ENCODE measurements around the gene BOLA1. TPM values are rescaled to one million over a fixed set of nuclear protein-coding genes. Genes with fewer than 3 reads are reported as not detected.

Gene BOLA1
- total and polyA plus RNA-seq, 2 of the 13 experiments (the other 11 are each of a cell fraction or from before 2014, with no cell fraction given), result 3.2 to 4.2 TPM

- TF ChIP-seq CERS6 (CRISPR knock-in tag; IDR thresholded peaks at IDR 0.05), result no peak
- no peak for TF ChIP-seq HCFC1 (IDR thresholded peaks at IDR 0.05; ENCODE audit: low read depth, low read length)
- TF ChIP-seq KDM3A (CRISPR knock-in tag; IDR thresholded peaks at IDR 0.05; ENCODE audit: low read depth), result no peak
- no peak for TF ChIP-seq ZNF569 (CRISPR knock-in tag; IDR thresholded peaks at IDR 0.05; ENCODE audit: borderline replicate concordance)
Measured at GRCh38 chr1:149933208-149933607, 33.8 kb downstream of the BOLA1 start (continued).

GRCh38 chr1:149934356-149934755 is 35.0 kb downstream of the BOLA1 start:
- intact Hi-C loops (cut with micrococcal nuclease; ENCODE audit: unreplicated experiment), result no loop called here
- TF ChIP-seq PAF1 (CRISPR knock-in tag; IDR thresholded peaks at IDR 0.05), result no peak
- no peak for TF ChIP-seq ZNF282 (IDR thresholded peaks at IDR 0.05; ENCODE audit: partially characterized antibody)
- TF ChIP-seq ELF3 (CRISPR knock-in tag; IDR thresholded peaks at IDR 0.05), result no peak
- TF ChIP-seq ARNTL (CRISPR knock-in tag; IDR thresholded peaks at IDR 0.05), result no peak
- TF ChIP-seq ZNF782 (CRISPR knock-in tag; IDR thresholded peaks at IDR 0.05; ENCODE audit: borderline replicate concordance), result no peak
- TF ChIP-seq SRF (IDR thresholded peaks at IDR 0.05; ENCODE audit: low read depth, low read length), result no peak
- TF ChIP-seq GLMP (CRISPR knock-in tag; IDR thresholded peaks at IDR 0.05; ENCODE audit: borderline replicate concordance), result no peak
- TF ChIP-seq NCOA5 (CRISPR knock-in tag; IDR thresholded peaks at IDR 0.05), result no peak
- no peak for TF ChIP-seq ZFP62 (CRISPR knock-in tag; IDR thresholded peaks at IDR 0.05)
- no peak for TF ChIP-seq MTF2 (CRISPR knock-in tag; IDR thresholded peaks at IDR 0.05; ENCODE audit: borderline replicate concordance)
- no peak for TF ChIP-seq ZBTB38 (CRISPR knock-in tag; IDR thresholded peaks at IDR 0.05)
- no peak for TF ChIP-seq ZNF143 (CRISPR knock-in tag; IDR thresholded peaks at IDR 0.05)
- no peak for TF ChIP-seq E2F5 (CRISPR knock-in tag; conservative IDR thresholded peaks at IDR 0.05)
- TF ChIP-seq ZFP82 (CRISPR knock-in tag; IDR thresholded peaks at IDR 0.05; ENCODE audit: borderline replicate concordance), result no peak
- no peak for TF ChIP-seq ZNF703 (CRISPR knock-in tag; IDR thresholded peaks at IDR 0.05; ENCODE audit: borderline replicate concordance)
- TF ChIP-seq ATF5 (CRISPR knock-in tag; IDR thresholded peaks at IDR 0.05; ENCODE audit: low read depth), result no peak
- TF ChIP-seq CREM (IDR thresholded peaks at IDR 0.05), result no peak
- no peak for TF ChIP-seq CREM (CRISPR knock-in tag; IDR thresholded peaks at IDR 0.05)

More at GRCh38 chr1:149934356-149934755, 35.0 kb downstream of the BOLA1 start:
- Histone ChIP-seq H3K4me1 (ENCODE audit: insufficient read depth, low read length) (peaks cover 41% of the 10 kb centered on the region), H4K20me1 (ENCODE audit: insufficient read depth, low read length) (no peaks in the 10 kb centered on the region), H3K79me2 (ENCODE audit: insufficient read depth, low read length) (no peaks in the 10 kb centered on the region), H3K27me3 (ENCODE audit: control insufficient read depth in 1 of 2, insufficient read depth in 2 of 2, low read length in 2 of 2) (no peaks in the 10 kb centered on the region), H3K9ac (ENCODE audit: insufficient read depth, low read depth, low read length) (no peak overlapping the region), H3K36me3 (replicated peaks in 1 of 2; ENCODE audit: control insufficient read depth in 1 of 2, insufficient read depth in 2 of 2, low read length in 2 of 2) (no peaks in the 10 kb centered on the region), H3K4me2 (ENCODE audit: low read depth, low read length) (no peak overlapping the region), H3K27ac (ENCODE audit: extremely low read length, insufficient read depth, low read length) (no peak overlapping the region), H2AFZ (ENCODE audit: low read length) (no peak overlapping the region), H3K4me3 (replicated peaks in 1 of 3; ENCODE audit: insufficient read depth in 1 of 3, low read depth in 2 of 3, low read length in 3 of 3) (no peak overlapping the region), H3K9me3 (ENCODE audit: low read length) (no peaks in the 10 kb centered on the region)
- no TSS peak for BruUV-seq (replicated peaks)
- ChIA-PET CTCF (ENCODE audit: low intra/inter-chr PET ratio, low total read pairs) (no interaction called here), POLR2A (no interaction called here)
- DNase-seq (ENCODE audit: low spot score) (no peak), FAIRE-seq (no peak), ATAC-seq (no peak)
- in situ Hi-C loops (cut with HindIII; ENCODE audit: extremely low pct_ligation_motif_present, low pct_unique_long_range_greater_than_20kb), result no loop called here
- 68% methylated on average over 2 of the region's 2 CpGs for WGBS (ENCODE audit: low lambda C conversion rate)

Measured in HepG2 (cell line).